ENCODE results near the gene TMEM154. TPM values are rescaled to one million over a fixed set of nuclear protein-coding genes. Genes with fewer than 3 reads are reported as not detected.
"Not testable (repeated sequence)": the region's sequence is repeated elsewhere in the genome, so short reads cannot be mapped to it uniquely, and the experiment has no call there.

The TMEM154 gene
- total RNA-seq, 2 experiments from 2014 or later, result 16.4 to 17.7 TPM

- ChIA-PET CTCF (interaction anchor here (0.8 kb wide), 1 partner anchor 82 kb away, joined by 4 read pairs; no protein-coding TSS in a partner anchor), POLR2A (no interaction called here)
Observed at GRCh38 chr4:152672206-152673092, 7.3 kb downstream of the TMEM154 start.

GRCh38 chr4:152668338-152668964 lies 11.3 kb downstream of the TMEM154 start:
- ChIA-PET CTCF (interaction anchor here (1.5 kb wide), 1 partner anchor 169 kb away, joined by 5 read pairs; no protein-coding TSS in a partner anchor), POLR2A (no interaction called here)

- POLR2A ChIA-PET, result no interaction called here
- CTCF ChIA-PET, result interaction anchor here (1.5 kb wide), 1 partner anchor 169 kb away, joined by 5 read pairs; no protein-coding TSS in a partner anchor
Observed at GRCh38 chr4:152667781-152668180, 12.0 kb downstream of the TMEM154 start.

- ChIA-PET CTCF (no interaction called here), POLR2A (no interaction called here)
Observed at GRCh38 chr4:152666946-152667345, 12.9 kb downstream of the TMEM154 start.

- CTCF ChIA-PET, result no interaction called here
Observed at GRCh38 chr4:152665691-152666395, 14.0 kb downstream of the TMEM154 start.

GRCh38 chr4:152664067-152664378 lies 15.8 kb downstream of the TMEM154 start:
- POLR2A ChIA-PET, CTCF ChIA-PET: not testable (repeated sequence)

More at GRCh38 chr4:152665691-152666395, 14.0 kb downstream of the TMEM154 start:
- POLR2A ChIA-PET, result no interaction called here

GRCh38 chr4:152663203-152664066 lies 16.4 kb downstream of the TMEM154 start:
- POLR2A ChIA-PET, result no interaction called here
- CTCF ChIA-PET, result no interaction called here

GRCh38 chr4:152661649-152662048 lies 18.1 kb downstream of the TMEM154 start:
- CTCF ChIA-PET, result no interaction called here
- POLR2A ChIA-PET, result no interaction called here

GRCh38 chr4:152660526-152660925 lies 19.3 kb downstream of the TMEM154 start:
- POLR2A ChIA-PET, result no interaction called here
- CTCF ChIA-PET, result no interaction called here

- CTCF ChIA-PET, result no interaction called here
- POLR2A ChIA-PET, result no interaction called here
Observed at GRCh38 chr4:152659806-152660205, 20.0 kb downstream of the TMEM154 start.

GRCh38 chr4:152657657-152658056 lies 22.1 kb downstream of the TMEM154 start:
- CTCF ChIA-PET, result no interaction called here

GRCh38 chr4:152655272-152656129 lies 24.3 kb downstream of the TMEM154 start:
- ChIA-PET POLR2A (no interaction called here), CTCF (no interaction called here)

More at GRCh38 chr4:152657657-152658056, 22.1 kb downstream of the TMEM154 start:
- POLR2A ChIA-PET, result no interaction called here

- ChIA-PET CTCF (no interaction called here), POLR2A (no interaction called here)
Observed at GRCh38 chr4:152652102-152652501, 27.7 kb downstream of the TMEM154 start.

- POLR2A ChIA-PET, result no interaction called here
Observed at GRCh38 chr4:152651473-152652060, 28.2 kb downstream of the TMEM154 start.

GRCh38 chr4:152646221-152646620 lies 33.6 kb downstream of the TMEM154 start:
- CTCF ChIA-PET, result interaction anchor here (0.6 to 4.0 kb wide), 2 partner anchors 144 to 456 kb away, joined by 3 to 13 read pairs; no protein-coding TSS in a partner anchor
- POLR2A ChIA-PET, result interaction anchor here (0.6 kb wide), 1 partner anchor 430 kb away, joined by 10 read pairs; no protein-coding TSS in a partner anchor

More at GRCh38 chr4:152651473-152652060, 28.2 kb downstream of the TMEM154 start:
- CTCF ChIA-PET, result interaction anchor here (1.0 kb wide), 1 partner anchor 12 kb away, joined by 3 read pairs; no protein-coding TSS in a partner anchor

GRCh38 chr4:152644130-152644529 lies 35.7 kb downstream of the TMEM154 start:
- ChIA-PET CTCF (interaction anchor here (0.6 to 4.0 kb wide), 4 partner anchors 9 to 451 kb away, joined by 3 to 13 read pairs (median 4); no protein-coding TSS in a partner anchor), POLR2A (no interaction called here)

GRCh38 chr4:152643153-152644035 lies 36.4 kb downstream of the TMEM154 start:
- ChIA-PET CTCF (interaction anchor here (0.6 to 4.0 kb wide), 4 partner anchors 10 to 452 kb away, joined by 3 to 13 read pairs (median 4); no protein-coding TSS in a partner anchor), POLR2A (no interaction called here)
